Smooth muscle cell (in vitro differentiated cells): Measurements from ENCODE around the gene TBRG4. TPM values are rescaled to one million over a fixed set of nuclear protein-coding genes. Genes with fewer than 3 reads are reported as not detected.

Experiments used
- DNase-seq: peaks from one replicate; lab custom pipeline; 2025; ENCODE audit not compliant: unreplicated experiment; lab: John Stamatoyannopoulos, UW
- H2AFZ ChIP-seq: fragments of 200-600 bp; sonication (generic); 2 replicates; pipeline ENCODE4 v1.6.0; 2016; ENCODE audit warnings: antibody characterized with exemption, low read depth, mild to moderate bottlenecking
- H3F3A ChIP-seq: fragments of 200-600 bp; sonication (generic); 2 replicates; pipeline ENCODE4 v1.6.0; 2017; ENCODE audit warnings: antibody characterized with exemption, low read depth
- H3K27ac ChIP-seq: fragments of 200-600 bp; sonication (generic); 2 replicates; pipeline ENCODE4 v1.5.1; 2016; ENCODE audit warnings: low read depth, mild to moderate bottlenecking
- H3K27me3 ChIP-seq: fragments of 200-600 bp; sonication (generic); 2 replicates; pipeline ENCODE4 v1.6.1; 2016; ENCODE audit warnings: low read depth, mild to moderate bottlenecking
- H3K36me3 ChIP-seq: fragments of 200-600 bp; sonication (generic); 2 replicates; pipeline ENCODE4 v1.5.1; 2016; ENCODE audit warnings: low read depth
- H3K4me1 ChIP-seq: fragments of 200-600 bp; sonication (generic); 2 replicates; pipeline ENCODE4 v1.5.1; 2016; ENCODE audit warnings: low read depth
- H3K4me2 ChIP-seq: fragments of 200-600 bp; sonication (generic); 2 replicates; pipeline ENCODE4 v1.6.0; 2016; ENCODE audit warnings: mild to moderate bottlenecking
- H3K4me3 ChIP-seq: fragments of 200-600 bp; sonication (generic); 2 replicates; pipeline ENCODE4 v1.5.1; 2016; ENCODE audit warnings: mild to moderate bottlenecking
- H3K79me2 ChIP-seq: fragments of 200-600 bp; sonication (generic); 2 replicates; pipeline ENCODE4 v1.6.0; 2016; ENCODE audit warnings: low read depth, mild to moderate bottlenecking
- H3K9ac ChIP-seq: fragments of 200-600 bp; sonication (generic); 2 replicates; pipeline ENCODE4 v1.6.0; 2016; ENCODE audit warnings: low read depth
- H3K9me3 ChIP-seq: fragments of 200-600 bp; sonication (generic); replicated peaks from 2 replicates; pipeline ENCODE4 v1.5.1; 2016; ENCODE audit warnings: low read depth
- H4K20me1 ChIP-seq: fragments of 200-600 bp; sonication (generic); 2 replicates; pipeline ENCODE4 v1.6.0; 2016; ENCODE audit warnings: low read depth
- WGBS: methylation state at CpG from one replicate; pipeline ENCODE4 v1.1.7; 2016; ENCODE audit warnings: low lambda C conversion rate; 5-methylcytosine and 5-hydroxymethylcytosine counted together
- polyA plus RNA-seq: library from polyadenylated mRNA; unstranded; fragments of >200 nt; fragmentation: Nextera tagmentation; extraction: Ambion mirVana; gene quantifications from 2 replicates; pipeline ENCODE4 v1.2.1, GENCODE V29; 2016
- total RNA-seq: library from RNA; depleted of rRNA; stranded (reverse); fragments of >200 nt; gene quantifications from 2 replicates; pipeline ENCODE4 v1.2.3, GENCODE V29; 2014
- TF ChIP-seq, protein P1 (sequence below): fragments of 200-600 bp; sonication (generic); IDR thresholded peaks from 2 replicates; pipeline ENCODE4 v1.5.1; 2017; ENCODE audit warnings: borderline replicate concordance, mild to moderate bottlenecking, antibody characterized with exemption; ENCODE audit not compliant: insufficient read depth, poor library complexity, severe bottlenecking

Gene TBRG4
- total and polyA plus RNA-seq, 2 experiments from 2014 or later: 30.2 to 52.5 TPM

- Histone ChIP-seq H3K9ac (no peak overlapping the region), H3K79me2 (no peaks in the 10 kb centered on the region), H3F3A (no peaks in the 10 kb centered on the region), H2AFZ (no peak overlapping the region), H3K27ac (no peak overlapping the region), H3K4me1 (no peaks in the 10 kb centered on the region), H3K4me2 (no peak overlapping the region), H3K36me3 (no peaks in the 10 kb centered on the region), H4K20me1 (no peaks in the 10 kb centered on the region), H3K4me3 (no peak overlapping the region), H3K27me3 (no peaks in the 10 kb centered on the region), H3K9me3 (no peaks in the 10 kb centered on the region)
- TF ChIP-seq, protein P1, sequence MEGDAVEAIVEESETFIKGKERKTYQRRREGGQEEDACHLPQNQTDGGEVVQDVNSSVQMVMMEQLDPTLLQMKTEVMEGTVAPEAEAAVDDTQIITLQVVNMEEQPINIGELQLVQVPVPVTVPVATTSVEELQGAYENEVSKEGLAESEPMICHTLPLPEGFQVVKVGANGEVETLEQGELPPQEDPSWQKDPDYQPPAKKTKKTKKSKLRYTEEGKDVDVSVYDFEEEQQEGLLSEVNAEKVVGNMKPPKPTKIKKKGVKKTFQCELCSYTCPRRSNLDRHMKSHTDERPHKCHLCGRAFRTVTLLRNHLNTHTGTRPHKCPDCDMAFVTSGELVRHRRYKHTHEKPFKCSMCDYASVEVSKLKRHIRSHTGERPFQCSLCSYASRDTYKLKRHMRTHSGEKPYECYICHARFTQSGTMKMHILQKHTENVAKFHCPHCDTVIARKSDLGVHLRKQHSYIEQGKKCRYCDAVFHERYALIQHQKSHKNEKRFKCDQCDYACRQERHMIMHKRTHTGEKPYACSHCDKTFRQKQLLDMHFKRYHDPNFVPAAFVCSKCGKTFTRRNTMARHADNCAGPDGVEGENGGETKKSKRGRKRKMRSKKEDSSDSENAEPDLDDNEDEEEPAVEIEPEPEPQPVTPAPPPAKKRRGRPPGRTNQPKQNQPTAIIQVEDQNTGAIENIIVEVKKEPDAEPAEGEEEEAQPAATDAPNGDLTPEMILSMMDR: no peak
- no peak for DNase-seq
- 93% methylated on average over 17 of the region's 17 CpGs for WGBS
Observed at GRCh38 chr7:45080265-45080957, 31.1 kb downstream of the TBRG4 start.

- no peak overlapping the region for H3K4me2 ChIP-seq
- no peaks in the 10 kb centered on the region for H3K4me1 ChIP-seq
- H3K79me2 ChIP-seq: no peaks in the 10 kb centered on the region
- no peak for DNase-seq
- no peaks in the 10 kb centered on the region for H3F3A ChIP-seq
- WGBS: 94% methylated on average over 8 of the region's 8 CpGs
- H3K27ac ChIP-seq: no peak overlapping the region
- TF ChIP-seq, protein P1: no peak
- no peak overlapping the region for H3K9ac ChIP-seq
- H4K20me1 ChIP-seq: no peaks in the 10 kb centered on the region
- no peaks in the 10 kb centered on the region for H3K9me3 ChIP-seq
- H3K4me3 ChIP-seq: no peak overlapping the region
- H2AFZ ChIP-seq: no peak overlapping the region
- no peaks in the 10 kb centered on the region for H3K27me3 ChIP-seq
- H3K36me3 ChIP-seq: no peaks in the 10 kb centered on the region
Observed at GRCh38 chr7:45078125-45078681, 33.3 kb downstream of the TBRG4 start.

DNA sequence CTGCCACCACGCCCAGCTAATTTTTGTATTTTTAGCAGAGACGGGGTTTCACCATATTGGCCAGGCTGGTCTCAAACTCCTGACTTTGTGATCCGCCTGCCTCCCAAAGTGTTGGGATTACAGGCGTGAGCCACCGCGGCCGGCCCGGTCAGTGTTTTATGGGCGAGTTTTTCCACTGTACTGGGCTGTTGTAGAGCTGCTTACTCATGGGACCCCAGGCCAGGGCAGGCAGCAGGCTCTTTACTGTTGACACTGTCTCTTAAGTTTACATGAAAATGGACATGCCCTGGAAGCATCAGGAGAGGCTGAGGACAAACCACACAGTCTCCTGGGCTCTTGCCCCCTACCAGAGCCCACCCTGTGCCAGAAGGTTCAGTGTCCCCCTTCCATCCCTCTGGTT is 33.9 kb downstream of the TBRG4 start:
- no peaks in the 10 kb centered on the region for H3K36me3 ChIP-seq
- WGBS: 97% methylated on average over 9 of the region's 9 CpGs
- H3K27ac ChIP-seq: no peak overlapping the region
- no peak overlapping the region for H3K4me3 ChIP-seq
- no peak overlapping the region for H3K4me2 ChIP-seq
- TF ChIP-seq, protein P1: no peak
- H3K4me1 ChIP-seq: no peaks in the 10 kb centered on the region
- H3K27me3 ChIP-seq: no peaks in the 10 kb centered on the region
- no peaks in the 10 kb centered on the region for H3K9me3 ChIP-seq
- H3K79me2 ChIP-seq: no peaks in the 10 kb centered on the region
- H3F3A ChIP-seq: no peaks in the 10 kb centered on the region
- no peak for DNase-seq
- H3K9ac ChIP-seq: no peak overlapping the region
- H2AFZ ChIP-seq: no peak overlapping the region
- no peaks in the 10 kb centered on the region for H4K20me1 ChIP-seq

DNA sequence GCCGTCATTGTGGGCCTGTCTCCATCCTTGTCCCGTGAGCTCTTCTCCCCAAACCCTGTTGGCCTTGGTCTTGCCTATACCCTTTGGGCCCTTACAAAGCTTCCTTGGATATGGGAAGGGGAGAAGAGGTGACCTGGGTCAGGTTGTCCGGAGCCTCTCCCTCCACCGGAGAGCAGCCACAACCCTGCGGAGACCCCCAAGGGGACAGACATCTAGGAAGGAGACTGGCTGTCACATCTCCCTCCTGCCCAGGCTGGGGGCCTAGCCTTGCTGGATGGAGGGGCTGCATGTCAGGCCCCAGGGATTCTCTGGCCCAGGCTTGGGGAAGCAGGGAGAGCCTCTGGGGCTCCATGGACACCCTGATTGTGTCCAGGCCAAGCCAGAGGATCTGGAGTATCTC is 34.6 kb downstream of the TBRG4 start:
- no peaks in the 10 kb centered on the region for H3K79me2 ChIP-seq
- H3K27me3 ChIP-seq: no peaks in the 10 kb centered on the region
- no peaks in the 10 kb centered on the region for H4K20me1 ChIP-seq
- H3K4me1 ChIP-seq: no peaks in the 10 kb centered on the region
- no peak for DNase-seq
- WGBS: 98% methylated on average over 5 of the region's 5 CpGs
- no peaks in the 10 kb centered on the region for H3K9me3 ChIP-seq
- TF ChIP-seq, protein P1: no peak
- no peak overlapping the region for H3K9ac ChIP-seq
- no peak overlapping the region for H3K27ac ChIP-seq
- H3F3A ChIP-seq: no peaks in the 10 kb centered on the region
- no peak overlapping the region for H3K4me3 ChIP-seq
- no peak overlapping the region for H2AFZ ChIP-seq
- no peaks in the 10 kb centered on the region for H3K36me3 ChIP-seq
- no peak overlapping the region for H3K4me2 ChIP-seq
